SK-N-SH (cell line): ENCODE measurements around the gene FYB1.

ENCODE experiments used
- EP300 ChIP-seq, 2 experiments: IDR thresholded peaks; 2 replicates each; pipeline versions ENCODE4 v1.4.0 to v1.6.1; 2012; ENCODE audit warnings: borderline replicate concordance in 1 of 2, low read depth in 1 of 2, low read length in 1 of 2
- TEAD4 ChIP-seq: IDR thresholded peaks from 2 replicates; pipeline ENCODE4 v1.4.0; 2012; ENCODE audit warnings: mild to moderate bottlenecking, borderline replicate concordance; ENCODE audit not compliant: insufficient read depth
- YY1 ChIP-seq: IDR thresholded peaks from 2 replicates; pipeline ENCODE4 v1.4.0; 2012; ENCODE audit warnings: low read depth, mild to moderate bottlenecking

GRCh38 chr5:39156082-39156481, 63.3 kb downstream of the FYB1 start:
- TF ChIP-seq EP300 (IDR thresholded peaks at IDR 0.05; ENCODE audit: borderline replicate concordance in 1 of 2, low read depth in 1 of 2, low read length in 1 of 2): no peak
- no peak for TF ChIP-seq TEAD4
- no peak for TF ChIP-seq YY1
